GM19328 (cell line): ENCODE data around the gene SPAG17.
A peak's percentile ranks its signal among the peaks of the same experiment; 100 is the strongest.
"Not testable (repeated sequence)": the region's sequence is repeated elsewhere in the genome, so short reads cannot be mapped to it uniquely, and the experiment has no call there.

Source experiments
- ATAC-seq: cut with Tn5 transposase; IDR thresholded peaks from one replicate; pipeline ENCODE4 v1.9.1; 2021; ENCODE audit warnings: mild to moderate bottlenecking, moderate library complexity; ENCODE audit not compliant: unreplicated experiment

SPAG17 gene

DNA sequence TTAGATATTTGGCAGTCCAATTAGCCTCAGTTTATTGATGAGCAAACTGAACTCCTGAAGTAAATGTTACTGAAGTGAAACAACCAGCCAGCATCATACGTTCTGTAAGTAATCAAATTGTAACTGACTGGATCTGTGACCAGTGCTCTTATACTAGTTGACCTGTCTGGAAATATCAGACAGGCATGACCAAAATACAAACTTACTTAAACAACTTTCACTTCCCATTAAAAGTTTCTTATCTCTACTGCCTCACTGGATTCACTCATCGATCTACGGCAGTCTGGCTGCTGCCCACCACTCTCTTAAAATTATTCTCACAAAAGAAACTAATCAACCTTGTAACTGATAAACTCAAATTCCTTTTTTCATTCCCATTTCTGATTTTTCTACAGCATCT, 199.1 kb downstream of the SPAG17 start:
- ATAC-seq = no peak

DNA sequence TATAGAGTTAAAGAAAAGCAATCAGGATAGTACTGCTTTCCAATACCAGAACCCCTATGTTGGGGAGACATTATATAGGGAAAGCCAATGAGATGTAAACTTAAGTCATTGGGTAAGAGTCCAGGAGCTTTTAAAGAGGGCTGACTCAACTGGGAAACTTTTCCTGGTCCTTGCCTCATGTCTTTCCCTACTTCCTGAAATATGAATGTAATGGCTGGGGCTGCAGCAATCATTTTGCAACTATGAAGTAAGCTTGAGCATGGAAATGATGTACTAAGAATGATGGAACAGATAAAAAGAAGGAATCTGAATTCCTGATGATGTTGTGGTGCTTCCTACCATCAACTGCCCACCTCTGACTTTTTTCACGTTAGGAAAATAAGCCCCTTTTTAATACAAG, 199.8 kb downstream of the SPAG17 start:
- no peak for ATAC-seq

DNA sequence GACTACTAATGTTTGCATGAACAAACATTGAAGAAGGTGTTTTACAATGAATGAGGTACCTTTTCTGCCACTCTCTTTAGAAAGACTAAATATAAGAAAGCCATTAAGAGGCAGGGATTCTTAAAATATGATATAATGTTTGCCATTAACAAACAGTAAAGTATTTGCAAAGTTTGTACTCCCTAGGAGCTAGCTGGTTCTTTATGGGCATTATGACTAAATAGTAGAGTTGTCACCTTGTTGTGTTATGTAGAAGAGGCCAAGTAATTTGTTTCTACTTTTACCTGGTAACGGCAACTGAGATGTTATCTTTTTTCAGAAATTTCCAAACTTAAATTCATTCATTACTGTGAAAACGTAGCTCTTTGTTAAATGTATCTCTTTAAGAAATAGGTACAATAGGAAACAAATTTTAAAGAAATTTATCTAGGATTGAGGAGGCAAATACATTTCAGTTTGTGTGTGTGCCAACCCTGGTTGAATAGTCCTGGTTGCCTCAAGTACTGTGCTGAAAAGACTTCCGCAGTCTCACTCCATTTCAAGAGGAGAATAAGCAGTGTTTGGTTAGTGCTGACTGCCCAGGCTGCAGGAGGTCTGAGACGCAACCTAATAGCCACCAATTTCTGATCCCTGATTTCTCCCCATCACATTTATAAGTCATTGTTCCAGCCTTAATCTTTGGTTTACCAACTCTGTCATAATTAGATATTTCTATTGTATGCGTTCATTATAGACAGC, 203.4 kb downstream of the SPAG17 start:
- no peak for ATAC-seq

DNA sequence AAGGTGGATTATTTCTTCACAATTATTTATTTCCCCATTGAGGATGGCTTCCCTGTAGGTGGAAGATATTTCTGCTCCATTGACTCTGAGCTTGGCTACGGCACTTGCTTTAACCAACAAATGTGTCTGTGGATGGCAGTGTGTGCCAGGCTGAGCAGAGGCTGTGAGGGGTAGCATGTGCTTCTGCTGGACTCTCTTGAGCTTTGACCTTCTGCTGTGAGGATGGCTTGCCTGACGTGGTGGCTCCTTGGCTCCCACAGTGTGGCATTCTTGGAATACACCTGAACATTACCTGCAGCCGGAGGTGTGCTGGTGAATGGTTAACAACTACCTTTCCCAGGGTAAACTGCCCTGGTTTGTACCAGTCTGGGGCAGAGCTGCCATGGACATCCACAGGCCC, 208.6 kb downstream of the SPAG17 start:
- no peak for ATAC-seq

DNA sequence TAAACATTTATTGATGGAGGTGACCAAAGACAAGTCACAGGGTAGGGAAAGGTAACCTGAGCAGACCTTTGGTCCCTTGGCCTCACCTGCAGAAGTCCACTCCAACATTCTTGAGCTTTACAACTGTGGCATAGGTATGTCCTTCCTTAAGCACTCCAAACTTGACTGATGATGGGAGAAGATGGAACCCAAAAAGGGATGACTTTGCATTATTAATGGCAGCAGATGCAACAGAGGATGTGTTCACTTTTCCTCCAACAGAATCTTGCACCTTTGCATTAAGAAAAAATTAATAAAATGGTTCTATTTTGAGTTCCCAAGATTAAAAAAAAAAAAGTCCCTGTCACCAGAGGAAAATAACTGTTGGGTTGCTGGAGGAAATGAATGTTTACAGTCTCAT, 213.3 kb downstream of the SPAG17 start:
- ATAC-seq = no peak

DNA sequence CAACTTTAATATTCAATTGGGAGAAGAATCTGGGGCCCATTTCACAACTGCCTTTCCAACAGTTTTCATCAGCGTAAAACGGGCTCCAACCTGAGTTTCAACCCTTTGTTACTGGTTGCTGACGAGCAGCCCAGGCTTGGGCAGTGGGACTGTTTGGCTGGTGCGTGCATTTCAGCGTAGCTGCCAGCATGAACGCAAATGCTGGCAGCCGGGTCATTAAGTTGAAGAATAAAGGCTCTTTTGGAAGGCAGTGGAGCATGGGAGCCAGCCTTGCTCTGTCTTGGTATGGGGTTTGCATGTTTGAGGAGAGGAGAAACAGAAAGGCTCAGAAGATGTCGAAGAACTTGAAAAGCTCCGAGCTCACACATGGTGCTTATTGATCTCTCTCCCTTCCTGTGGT, 214.8 kb downstream of the SPAG17 start:
- no peak for ATAC-seq

DNA sequence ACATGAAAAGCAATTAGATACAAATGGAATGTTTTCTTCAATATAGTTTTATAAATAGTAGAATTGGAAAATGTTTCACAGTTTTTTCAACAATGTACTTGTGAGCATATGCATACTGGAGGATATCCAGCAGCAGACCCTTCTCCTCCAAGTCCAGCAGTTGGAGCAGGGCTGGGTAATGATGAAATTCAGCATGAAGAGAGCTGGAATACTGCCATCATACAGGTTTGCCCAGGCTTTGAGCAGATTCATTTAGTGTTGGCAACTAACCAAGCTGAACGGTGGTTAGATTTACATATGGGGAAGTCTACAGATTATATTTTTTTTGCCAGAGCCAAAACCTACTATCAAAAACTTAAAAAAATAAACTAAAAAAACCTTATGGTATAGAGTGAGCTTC, 217.1 kb downstream of the SPAG17 start:
- no peak for ATAC-seq

DNA sequence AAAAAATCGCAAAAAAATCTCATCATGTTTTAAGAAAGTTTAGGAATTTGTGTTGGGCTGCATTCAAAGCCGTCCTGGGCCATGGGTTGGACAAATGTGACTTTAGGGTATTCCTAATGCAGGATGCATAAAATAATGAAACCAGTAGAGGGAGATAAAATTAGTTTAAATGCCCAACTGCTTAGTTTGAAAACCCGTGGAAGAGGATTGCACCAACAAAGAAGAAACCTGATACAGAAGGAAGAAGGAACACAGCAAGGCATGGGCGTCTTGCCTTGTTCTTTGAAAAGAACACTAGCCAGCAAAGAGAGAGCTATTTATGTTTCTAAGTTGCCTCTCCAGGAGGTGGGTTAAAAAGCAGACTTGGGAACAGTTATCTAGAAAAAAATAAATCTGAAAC, 217.6 kb downstream of the SPAG17 start:
- no peak for ATAC-seq

DNA sequence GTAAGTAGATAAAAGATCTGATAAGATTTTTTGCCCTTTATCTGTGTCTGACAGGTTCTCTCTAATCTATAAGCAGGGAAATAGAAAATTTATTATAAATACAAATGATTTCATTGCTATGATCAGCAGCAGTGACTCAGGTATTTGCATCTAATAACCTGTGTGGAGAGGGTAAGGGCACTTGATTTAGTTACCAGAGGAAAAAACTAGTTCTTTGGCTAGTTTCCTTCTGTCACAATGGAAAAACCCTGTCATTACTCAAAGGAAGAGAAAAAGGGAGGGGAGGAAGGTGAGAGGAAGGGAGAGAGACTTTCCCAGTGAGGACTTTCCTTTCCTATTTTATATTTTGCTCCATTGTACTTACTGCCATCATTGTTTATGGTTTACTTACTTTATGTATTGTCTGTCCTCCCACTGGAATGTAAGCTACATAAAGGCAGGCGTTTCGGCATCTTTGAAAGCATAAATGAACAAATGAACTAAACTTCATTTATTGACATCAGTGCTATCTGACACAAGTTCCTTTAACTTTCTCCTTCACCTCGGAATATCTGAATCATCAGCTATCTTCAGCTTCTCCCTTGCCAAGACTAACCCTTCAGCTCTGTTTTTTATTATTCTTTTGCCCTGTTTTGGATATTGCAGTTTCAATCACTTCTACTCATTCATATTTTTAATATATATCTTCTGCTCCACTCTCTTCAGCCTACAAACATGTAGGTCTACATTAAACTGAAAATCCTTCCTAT, 220.6 kb downstream of the SPAG17 start:
- no peak for ATAC-seq

DNA sequence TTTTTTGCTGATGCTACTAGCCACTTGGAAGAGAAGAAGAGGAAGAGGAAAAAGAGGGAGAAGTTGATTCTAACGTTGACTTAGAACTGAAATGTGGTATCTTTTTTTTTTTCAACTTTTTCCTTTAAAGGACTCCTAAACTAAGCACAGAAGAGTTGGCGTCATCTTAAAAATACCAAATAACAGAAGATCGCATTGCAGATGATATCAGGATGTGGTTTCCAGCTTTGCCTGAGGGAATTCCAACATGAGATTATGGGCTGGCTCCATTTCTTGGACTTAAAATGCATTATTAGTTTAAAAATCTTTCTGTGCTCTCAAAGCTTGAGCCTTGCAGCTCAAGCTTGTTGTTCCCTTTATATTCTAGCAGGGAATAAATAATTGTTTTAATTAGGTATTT, 225.7 kb downstream of the SPAG17 start:
- ATAC-seq = no peak

DNA sequence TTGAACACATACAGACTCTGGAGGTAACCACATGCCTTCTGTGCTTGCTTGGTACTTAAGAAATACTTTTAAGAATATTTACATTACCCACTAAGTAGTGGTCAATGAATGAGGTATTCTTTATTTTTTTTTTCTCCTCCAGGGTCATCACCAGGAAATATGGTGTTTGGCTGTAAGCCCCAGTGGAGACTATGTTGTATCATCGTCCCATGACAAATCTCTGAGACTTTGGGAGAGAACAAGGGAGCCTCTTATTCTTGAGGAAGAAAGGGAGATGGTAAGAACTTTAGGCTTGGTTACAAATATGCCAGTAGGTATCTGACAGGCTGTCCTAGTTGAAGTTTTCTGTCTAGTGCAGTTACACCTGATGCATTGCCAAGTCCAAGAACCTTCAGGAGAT, 232.6 kb downstream of the SPAG17 start:
- no peak for ATAC-seq

DNA sequence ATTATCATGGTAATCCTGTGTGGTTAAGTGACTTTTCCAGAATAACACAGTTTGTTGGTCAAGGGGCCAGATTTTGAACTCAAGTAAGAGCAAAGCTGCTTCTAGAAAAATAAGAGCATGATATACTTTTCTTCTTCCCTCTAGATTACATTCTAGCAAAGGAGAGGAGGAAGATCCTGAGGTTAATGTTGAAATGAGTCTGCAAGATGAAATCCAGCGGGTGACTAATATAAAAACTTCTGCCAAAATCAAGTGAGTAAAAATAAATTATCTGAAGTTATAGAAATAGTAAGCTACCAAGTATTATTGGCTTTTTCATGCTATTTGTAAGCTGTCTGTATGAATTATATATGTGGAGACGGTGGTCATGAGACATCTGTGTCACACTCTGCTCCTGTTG, 242.7 kb downstream of the SPAG17 start:
- no peak for ATAC-seq

DNA sequence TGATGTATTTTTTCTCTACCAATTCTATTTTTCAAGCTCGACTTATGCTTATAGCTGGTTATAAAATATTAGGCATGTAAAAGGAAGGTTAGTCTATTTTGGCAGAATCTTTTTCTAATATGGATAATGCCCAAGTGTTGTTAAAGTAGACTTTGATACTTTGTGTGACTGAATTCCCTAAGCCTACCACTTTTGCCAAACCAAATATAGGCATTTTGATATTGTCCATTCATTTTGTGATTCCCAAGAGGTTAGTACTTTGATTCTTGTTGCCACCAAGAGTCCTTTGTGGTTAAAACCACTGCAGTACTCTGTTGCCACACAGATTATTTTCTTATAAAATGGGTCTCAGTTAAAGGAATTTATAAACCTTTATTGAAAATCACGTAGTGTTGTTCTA, 251.3 kb downstream of the SPAG17 start:
- no peak for ATAC-seq

DNA sequence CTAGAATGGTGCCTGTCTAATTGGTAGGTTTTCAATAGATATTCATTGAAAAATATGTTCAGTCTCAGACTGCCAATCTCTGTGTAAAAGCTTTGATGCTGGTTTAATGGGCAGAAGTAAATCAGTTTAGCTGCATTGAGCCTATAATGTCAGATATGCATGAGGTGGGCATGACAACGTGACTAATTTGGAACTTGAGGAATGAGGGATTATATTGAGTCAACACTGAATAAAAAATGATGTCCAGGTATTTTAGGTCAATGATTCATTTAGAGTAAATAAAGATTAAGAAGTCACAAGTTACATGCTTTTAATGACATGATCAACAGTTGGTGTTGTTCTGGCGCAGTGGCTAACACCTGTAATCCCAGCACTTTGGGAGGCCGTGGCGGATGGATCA, 252.5 kb downstream of the SPAG17 start:
- ATAC-seq = no peak

DNA sequence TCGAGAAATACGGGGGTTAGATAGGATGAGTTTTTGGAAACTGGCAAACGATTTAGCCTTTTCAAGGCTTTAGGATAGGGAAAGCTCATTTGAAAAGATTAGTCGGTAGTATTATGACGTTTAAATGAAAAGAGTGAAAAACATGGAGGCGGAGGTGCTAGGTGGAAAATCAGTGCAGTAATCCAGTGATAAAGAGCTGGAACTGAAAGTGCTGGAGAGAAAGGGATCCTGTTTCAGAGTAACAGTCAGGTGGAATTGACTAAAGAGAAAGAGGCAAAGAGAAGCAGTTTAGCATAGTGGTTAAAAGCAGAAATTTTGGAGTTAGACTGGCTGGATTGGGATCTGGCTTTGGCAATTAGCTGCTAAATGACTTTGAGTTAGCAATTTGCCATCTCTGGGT, 254.5 kb downstream of the SPAG17 start:
- no peak for ATAC-seq

DNA sequence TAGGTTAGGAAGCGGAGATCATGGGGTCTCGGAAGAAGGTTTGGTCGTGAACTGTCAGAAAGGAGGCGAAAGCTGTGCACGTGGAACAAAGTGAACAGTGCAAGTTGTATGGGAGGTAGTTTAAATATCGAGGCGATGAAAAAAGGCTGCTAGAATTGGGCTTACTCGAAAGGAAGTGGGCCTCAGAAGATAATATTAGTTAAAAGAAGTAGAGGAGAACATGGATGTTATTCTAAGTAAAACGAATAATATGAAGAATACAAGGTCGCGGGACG, 254.9 kb downstream of the SPAG17 start:
- ATAC-seq = no peak

DNA sequence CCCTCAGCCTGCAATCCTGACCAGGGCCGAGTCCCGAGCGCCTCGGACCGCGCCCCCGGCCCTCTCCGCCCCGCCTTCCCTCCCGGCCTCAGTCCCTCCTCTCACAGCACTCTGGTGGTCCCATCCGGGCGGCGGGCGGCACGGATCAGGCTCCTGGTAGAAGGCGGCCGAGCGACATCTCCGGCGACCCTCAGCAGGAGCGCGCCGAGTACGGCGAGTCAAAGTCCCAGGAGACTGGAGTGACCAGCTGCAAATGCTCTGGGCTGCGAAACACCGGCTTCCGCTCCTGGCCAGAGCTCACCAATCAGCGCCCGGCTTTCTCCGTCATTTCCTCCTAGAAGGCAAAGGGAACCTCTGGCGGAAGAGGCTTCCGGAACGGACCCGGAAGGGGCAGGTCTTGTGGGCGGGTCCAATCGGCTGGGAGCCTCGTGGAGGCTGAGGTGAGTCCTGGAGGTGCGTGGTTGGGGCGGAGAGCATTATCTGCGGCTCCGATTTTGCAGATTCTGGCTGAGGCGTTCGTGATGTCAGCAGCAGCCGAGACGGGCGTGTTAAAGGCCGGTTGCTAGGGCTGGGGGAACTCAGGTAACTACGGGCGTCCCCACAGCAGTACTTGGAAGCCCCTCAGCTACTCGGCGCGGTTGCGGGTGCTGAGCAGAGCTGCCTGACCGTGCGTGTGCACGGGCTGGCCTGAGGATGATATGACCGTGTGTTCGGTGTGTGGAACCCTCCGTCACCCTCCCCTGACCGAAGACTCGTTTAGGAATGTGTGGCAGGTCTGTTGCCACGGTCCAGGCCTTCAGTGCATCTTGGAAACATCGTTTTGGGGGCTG, 255.5 kb downstream of the SPAG17 start, which contains the start of the genes GDAP2 and WDR3:
Gene GDAP2, minus strand, starts transcription at position 279 of the 830 bp plus-strand sequence. CDS start 9,264 bp downstream, outside the sequence.
Gene WDR3, plus strand, starts transcription at position 397 of the 830 bp plus-strand sequence. CDS start 3,581 bp downstream, outside the sequence.
- ATAC-seq = peak; percentile 93

DNA sequence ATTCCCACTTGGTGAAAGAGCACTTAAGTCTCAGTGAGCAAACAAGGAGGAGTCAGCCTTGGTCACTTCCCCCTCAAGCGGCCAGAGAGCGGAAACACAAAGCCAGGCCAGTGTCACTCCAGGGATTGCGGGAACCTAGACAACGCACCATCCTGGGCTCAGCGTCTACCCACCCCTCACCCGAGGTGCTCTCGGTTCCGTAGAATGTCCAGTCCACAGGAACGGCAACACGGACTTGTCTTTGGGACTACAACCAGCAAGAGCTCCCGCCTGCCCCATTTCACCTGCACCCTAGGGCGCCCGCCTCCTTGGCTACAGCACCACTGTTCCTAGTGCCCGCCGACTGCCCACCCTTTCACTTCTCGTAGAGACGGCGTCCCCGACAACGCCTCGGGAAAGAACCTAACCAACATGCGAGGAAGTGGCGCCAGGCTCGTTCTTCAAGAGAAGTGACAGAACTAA, 256.1 kb downstream of the SPAG17 start:
- peak; percentile 29 for ATAC-seq

DNA sequence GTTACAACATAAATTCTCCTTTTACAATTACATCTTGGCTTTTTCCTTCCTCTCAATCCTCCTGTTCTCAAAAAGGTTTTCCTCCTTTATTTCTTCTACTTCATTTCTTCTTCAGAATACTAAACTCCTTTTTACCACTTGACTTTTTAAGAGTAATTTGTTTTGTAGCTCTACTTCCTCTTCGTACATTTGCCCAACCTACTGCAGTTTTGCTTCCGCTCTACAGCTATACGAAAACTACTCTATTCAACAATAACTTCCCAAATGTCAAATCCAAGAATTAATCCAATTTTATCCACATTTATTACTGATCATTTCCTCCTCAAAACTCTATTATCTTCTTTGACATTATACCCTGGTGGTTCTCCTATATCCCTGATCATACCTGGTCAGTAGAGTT, 259.0 kb downstream of the SPAG17 start:
- no peak for ATAC-seq

DNA sequence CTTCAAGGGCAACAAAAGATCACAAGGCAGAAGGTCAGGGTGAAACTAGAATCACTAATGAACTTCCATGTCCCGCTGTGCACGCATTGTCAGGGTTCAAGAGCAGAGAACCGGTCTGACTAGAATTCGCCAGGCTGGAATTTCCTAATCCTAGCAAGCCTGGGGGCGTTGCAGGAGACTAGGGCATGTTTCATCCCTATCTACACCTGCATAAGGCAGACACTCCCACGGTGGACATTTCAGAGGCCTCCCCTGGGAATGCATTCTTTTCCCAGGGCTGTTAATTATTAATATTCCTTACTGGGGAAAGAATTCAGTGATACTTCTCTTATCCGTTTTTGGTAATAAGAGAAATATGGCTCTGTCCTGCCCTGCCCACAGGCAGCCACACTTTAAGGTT, 262.3 kb downstream of the SPAG17 start:
- not testable (repeated sequence) for ATAC-seq

DNA sequence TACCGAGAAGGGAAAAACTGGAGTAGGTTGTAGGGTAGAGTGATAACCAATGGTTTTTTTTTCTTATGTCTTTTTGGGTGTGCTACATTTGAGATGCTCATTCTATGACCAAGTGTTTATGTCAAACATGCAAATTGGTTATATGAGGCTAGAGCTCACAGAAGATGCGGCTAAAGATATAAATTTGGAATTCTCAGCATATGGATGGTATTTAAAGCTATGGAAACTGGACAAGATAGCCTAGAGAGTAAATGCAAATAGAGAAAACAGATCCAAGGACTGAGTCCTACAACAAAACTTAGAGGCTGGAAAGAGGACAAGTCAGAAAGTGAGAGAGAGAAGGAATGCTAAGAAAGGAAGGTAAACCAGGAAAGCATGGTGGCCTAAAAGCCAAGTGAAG, 263.0 kb downstream of the SPAG17 start:
- no peak for ATAC-seq

DNA sequence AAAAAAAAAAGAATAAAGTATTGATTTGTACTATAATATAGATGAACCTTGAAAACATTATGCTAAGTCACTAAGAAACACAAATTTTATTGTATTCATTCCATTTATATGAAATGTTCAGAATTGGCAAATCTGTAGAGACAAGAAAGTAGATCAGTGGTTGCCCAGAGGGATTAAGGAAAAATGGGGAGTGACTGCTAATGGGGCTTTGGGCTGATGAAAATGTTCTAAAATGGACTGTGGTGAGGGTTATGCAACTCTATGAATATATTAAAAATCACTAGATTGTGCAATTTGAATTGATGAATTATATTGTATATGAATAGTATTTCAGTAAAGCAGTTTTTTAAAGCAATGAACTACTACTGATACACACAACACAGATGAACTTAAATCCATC, 265.7 kb downstream of the SPAG17 start:
- no peak for ATAC-seq
